HEK293 (cell line): ENCODE measurements around the gene C1QTNF2.

ENCODE experiments used
- GLI2 ChIP-seq: fragments of 450-650 bp; formaldehyde crosslinking; IDR thresholded peaks from 2 replicates; pipeline ENCODE4; 2017; ENCODE audit warnings: missing biosample characterization, missing genetic modification characterization, low read depth, borderline replicate concordance
- GLIS1 ChIP-seq: fragments of 450-650 bp; formaldehyde crosslinking; IDR thresholded peaks from 2 replicates; pipeline ENCODE4 v1.5.1; 2016; ENCODE audit warnings: missing biosample characterization, missing genetic modification characterization
- MYNN ChIP-seq: fragments of 450-650 bp; formaldehyde crosslinking; IDR thresholded peaks from 2 replicates; pipeline ENCODE4 v1.5.1; 2016; ENCODE audit warnings: missing biosample characterization, missing genetic modification characterization, borderline replicate concordance
- MZF1 ChIP-seq: fragments of 450-650 bp; formaldehyde crosslinking; IDR thresholded peaks from 2 replicates; pipeline ENCODE4 v1.5.1; 2017; ENCODE audit warnings: missing biosample characterization, missing genetic modification characterization, borderline replicate concordance
- PRDM10 ChIP-seq: fragments of 450-650 bp; formaldehyde crosslinking; IDR thresholded peaks from 2 replicates; pipeline ENCODE4 v1.5.1; 2016; ENCODE audit warnings: missing biosample characterization, missing genetic modification characterization
- SALL2 ChIP-seq: fragments of 450-650 bp; formaldehyde crosslinking; IDR thresholded peaks from 2 replicates; pipeline ENCODE4 v1.5.0; 2017; ENCODE audit warnings: missing biosample characterization, mild to moderate bottlenecking, missing genetic modification characterization, borderline replicate concordance
- SCRT1 ChIP-seq: fragments of 450-650 bp; formaldehyde crosslinking; IDR thresholded peaks from 2 replicates; pipeline ENCODE4 v1.5.1; 2016; ENCODE audit warnings: missing biosample characterization, missing genetic modification characterization, borderline replicate concordance
- SETDB1 ChIP-seq: IDR thresholded peaks from one replicate; pipeline ENCODE4 v1.6.1; 2017; ENCODE audit warnings: mild to moderate bottlenecking, low read length, moderate library complexity, mixed read lengths; ENCODE audit not compliant: insufficient read length
- WT1 ChIP-seq: fragments of 450-650 bp; formaldehyde crosslinking; IDR thresholded peaks from 2 replicates; pipeline ENCODE4 v1.5.1; 2016; ENCODE audit warnings: missing biosample characterization, missing genetic modification characterization
- YY1 ChIP-seq: fragments of 450-650 bp; formaldehyde crosslinking; IDR thresholded peaks from 2 replicates; pipeline ENCODE4 v1.5.1; 2018; ENCODE audit warnings: missing biosample characterization, missing genetic modification characterization
- ZBTB10 ChIP-seq: fragments of 450-650 bp; formaldehyde crosslinking; IDR thresholded peaks from 2 replicates; pipeline ENCODE4 v1.5.1; 2016; ENCODE audit warnings: missing biosample characterization, missing genetic modification characterization
- ZBTB26 ChIP-seq: fragments of 450-650 bp; formaldehyde crosslinking; optimal IDR thresholded peaks from 2 replicates; pipeline ENCODE3; 2016; ENCODE audit warnings: missing biosample characterization, mild to moderate bottlenecking, missing genetic modification characterization
- ZEB2 ChIP-seq: fragments of 450-650 bp; formaldehyde crosslinking; IDR thresholded peaks from 2 replicates; pipeline ENCODE4 v1.5.1; 2016; ENCODE audit warnings: missing biosample characterization, missing genetic modification characterization
- ZFP69B ChIP-seq: fragments of 450-650 bp; formaldehyde crosslinking; IDR thresholded peaks from 2 replicates; pipeline ENCODE4 v1.5.1; 2016; ENCODE audit warnings: missing biosample characterization, missing genetic modification characterization
- ZNF155 ChIP-seq: fragments of 450-650 bp; formaldehyde crosslinking; IDR thresholded peaks from 2 replicates; pipeline ENCODE4 v1.5.1; 2016; ENCODE audit warnings: missing biosample characterization, missing genetic modification characterization
- ZNF174 ChIP-seq: fragments of 450-650 bp; formaldehyde crosslinking; IDR thresholded peaks from 2 replicates; pipeline ENCODE4 v1.5.0; 2017; ENCODE audit warnings: missing biosample characterization, mild to moderate bottlenecking, missing genetic modification characterization
- ZNF221 ChIP-seq: fragments of 450-650 bp; formaldehyde crosslinking; IDR thresholded peaks from 2 replicates; pipeline ENCODE4 v1.5.1; 2017; ENCODE audit warnings: missing biosample characterization, missing genetic modification characterization, borderline replicate concordance
- ZNF223 ChIP-seq: fragments of 450-650 bp; formaldehyde crosslinking; IDR thresholded peaks from 2 replicates; pipeline ENCODE4 v1.5.1; 2016; ENCODE audit warnings: missing biosample characterization, missing genetic modification characterization
- ZNF23 ChIP-seq: fragments of 450-650 bp; formaldehyde crosslinking; IDR thresholded peaks from 2 replicates; pipeline ENCODE4 v1.5.1; 2016; ENCODE audit warnings: missing biosample characterization, missing genetic modification characterization, borderline replicate concordance
- ZNF324 ChIP-seq: fragments of 450-650 bp; formaldehyde crosslinking; IDR thresholded peaks from 2 replicates; pipeline ENCODE4 v1.5.1; 2016; ENCODE audit warnings: missing biosample characterization, missing genetic modification characterization
- ZNF394 ChIP-seq: fragments of 450-650 bp; formaldehyde crosslinking; IDR thresholded peaks from 2 replicates; pipeline ENCODE4 v1.5.1; 2016; ENCODE audit warnings: missing biosample characterization, missing genetic modification characterization, mild to moderate bottlenecking, moderate library complexity, borderline replicate concordance
- ZNF416 ChIP-seq: fragments of 450-650 bp; formaldehyde crosslinking; IDR thresholded peaks from 2 replicates; pipeline ENCODE4 v1.5.1; 2016; ENCODE audit warnings: missing biosample characterization, missing genetic modification characterization
- ZNF449 ChIP-seq: fragments of 450-650 bp; formaldehyde crosslinking; IDR thresholded peaks from 2 replicates; pipeline ENCODE4 v1.5.1; 2017; ENCODE audit warnings: missing biosample characterization, mild to moderate bottlenecking, missing genetic modification characterization, moderate library complexity
- ZNF544 ChIP-seq: fragments of 450-650 bp; formaldehyde crosslinking; IDR thresholded peaks from 2 replicates; pipeline ENCODE4 v1.5.0; 2017; ENCODE audit warnings: missing biosample characterization, missing genetic modification characterization
- ZNF549 ChIP-seq: fragments of 450-650 bp; IDR thresholded peaks from 2 replicates; pipeline ENCODE4 v1.5.1; 2018; ENCODE audit warnings: missing biosample characterization, missing genetic modification characterization, mild to moderate bottlenecking, inconsistent platforms, moderate library complexity
- ZNF555 ChIP-seq: fragments of 450-650 bp; formaldehyde crosslinking; conservative IDR thresholded peaks from 2 replicates; pipeline ENCODE4 v1.5.1; 2017; ENCODE audit warnings: missing biosample characterization, mild to moderate bottlenecking, missing genetic modification characterization, inconsistent platforms
- ZNF626 ChIP-seq: fragments of 450-650 bp; sonication (Bioruptor Pico); formaldehyde crosslinking; IDR thresholded peaks from 2 replicates; pipeline ENCODE4 v1.5.1; 2018; ENCODE audit warnings: missing biosample characterization, missing genetic modification characterization, inconsistent platforms

Gene C1QTNF2

GRCh38 chr5:160315968-160316367 lies 54.5 kb downstream of the C1QTNF2 start (continued):
- TF ChIP-seq ZNF449 (tag by site-specific recombination): no peak
- no peak for TF ChIP-seq ZFP69B (tag by site-specific recombination)
- TF ChIP-seq MYNN (tag by site-specific recombination): no peak
- TF ChIP-seq SETDB1: no peak
- TF ChIP-seq ZEB2 (tag by site-specific recombination): no peak
- TF ChIP-seq YY1: no peak
- TF ChIP-seq ZNF324 (tag by site-specific recombination): no peak
- TF ChIP-seq ZNF394 (tag by site-specific recombination): no peak
- no peak for TF ChIP-seq ZNF223 (tag by site-specific recombination)
- no peak for TF ChIP-seq ZNF174 (tag by site-specific recombination)
- no peak for TF ChIP-seq ZBTB26 (tag by site-specific recombination)
- TF ChIP-seq ZNF155: no peak
- no peak for TF ChIP-seq ZNF626 (tag by site-specific recombination)
- TF ChIP-seq GLI2 (tag by site-specific recombination): no peak
- TF ChIP-seq MZF1 (tag by site-specific recombination): no peak
- 0 out of 2 replicates have a peak, but pooled peaks have one; percentile 29 for TF ChIP-seq PRDM10 (tag by site-specific recombination)
- TF ChIP-seq GLIS1 (tag by site-specific recombination): no peak; the same call in 1 of the 2 replicates
- no peak for TF ChIP-seq WT1
- no peak for TF ChIP-seq ZNF23 (tag by site-specific recombination)
- no peak for TF ChIP-seq ZBTB10 (tag by site-specific recombination)
- no peak for TF ChIP-seq ZNF544 (tag by site-specific recombination)
- TF ChIP-seq ZNF549: no peak
- no peak for TF ChIP-seq ZNF416 (tag by site-specific recombination)
- TF ChIP-seq SALL2 (tag by site-specific recombination): no peak
- TF ChIP-seq SCRT1: peak; percentile 63; the same call in 1 of the 2 replicates
- TF ChIP-seq ZNF555 (tag by site-specific recombination): no peak
- TF ChIP-seq ZNF221 (tag by site-specific recombination): no peak
- TF ChIP-seq, all 188 proteins: peak for 6
